HG02571 (cell line): ENCODE measurements around the gene KMT2D.

Experiments used
- ATAC-seq: cut with Tn5 transposase; IDR thresholded peaks from one replicate; pipeline ENCODE4 v1.9.1; 2021; ENCODE audit warnings: mild to moderate bottlenecking, moderate library complexity; ENCODE audit not compliant: unreplicated experiment

The KMT2D gene

DNA sequence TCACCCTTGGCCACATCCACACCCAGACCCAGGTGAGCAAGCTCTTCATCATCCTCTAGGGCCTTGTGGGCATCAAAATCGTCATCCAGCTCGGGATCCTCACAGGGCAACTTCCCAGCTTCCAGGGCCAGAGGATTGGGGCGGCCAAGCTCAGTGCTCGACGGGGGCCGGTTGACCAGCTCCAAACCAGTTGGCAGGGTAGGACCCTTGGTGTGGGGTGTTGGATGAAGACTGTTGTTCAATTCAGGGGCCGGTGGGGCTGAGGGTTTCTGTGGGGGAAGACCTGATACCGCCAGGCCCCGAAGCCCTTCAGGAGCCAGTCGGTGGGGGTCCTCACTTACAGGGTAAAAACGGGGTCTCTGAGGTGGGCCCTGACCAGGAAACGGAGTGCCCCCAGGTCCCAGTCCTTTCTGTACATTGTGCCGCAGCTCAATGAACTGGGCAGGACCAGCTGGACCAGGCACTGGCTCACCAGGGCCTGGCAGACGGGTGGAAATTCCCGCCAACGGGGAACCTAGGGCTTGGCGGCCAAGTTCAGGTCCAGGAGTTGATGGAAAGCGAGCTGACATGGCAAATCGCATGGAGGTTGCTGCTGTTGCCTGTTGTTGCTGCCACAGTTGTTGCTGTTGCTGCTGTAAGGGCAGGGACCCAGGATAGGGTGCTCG is 22.2 kb downstream of the KMT2D start:
- no peak for ATAC-seq

DNA sequence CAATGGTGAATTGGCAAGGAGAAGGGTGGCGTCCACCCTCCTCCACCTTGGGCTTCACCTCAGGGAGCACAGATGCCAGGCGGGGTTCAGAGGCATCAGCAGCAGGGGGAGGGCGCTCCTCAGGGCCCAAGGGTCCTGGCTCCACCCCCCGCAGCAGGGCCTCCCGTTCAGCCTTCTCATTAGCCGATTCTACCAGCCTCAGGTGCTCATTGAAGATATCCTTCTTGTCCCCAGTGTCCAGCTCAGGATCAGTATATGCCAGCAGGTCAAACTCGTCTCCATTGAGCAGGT is 22.7 kb downstream of the KMT2D start:
- ATAC-seq: no peak

GRCh38 chr12:49037111-49037946 is 23.3 kb downstream of the KMT2D start:
- ATAC-seq: no peak

DNA sequence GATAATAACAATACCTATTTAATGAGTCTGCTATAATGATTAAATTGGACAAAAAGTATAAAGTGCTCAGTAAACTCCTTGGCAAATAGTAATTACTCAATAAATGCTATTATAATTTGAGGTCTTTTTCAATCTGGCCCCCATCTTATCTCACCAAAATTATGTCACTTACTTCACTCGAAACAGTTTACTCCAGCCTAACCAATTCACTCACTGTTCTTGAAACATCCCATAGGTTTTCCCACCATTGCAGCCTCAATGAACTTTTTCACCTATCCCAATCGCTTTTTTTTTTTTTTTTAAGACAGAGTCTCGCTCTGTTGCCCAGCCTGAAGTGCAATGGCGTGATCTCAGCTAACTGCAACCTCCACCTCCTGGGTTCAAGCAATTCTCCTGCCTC is 24.6 kb downstream of the KMT2D start:
- no peak for ATAC-seq

DNA sequence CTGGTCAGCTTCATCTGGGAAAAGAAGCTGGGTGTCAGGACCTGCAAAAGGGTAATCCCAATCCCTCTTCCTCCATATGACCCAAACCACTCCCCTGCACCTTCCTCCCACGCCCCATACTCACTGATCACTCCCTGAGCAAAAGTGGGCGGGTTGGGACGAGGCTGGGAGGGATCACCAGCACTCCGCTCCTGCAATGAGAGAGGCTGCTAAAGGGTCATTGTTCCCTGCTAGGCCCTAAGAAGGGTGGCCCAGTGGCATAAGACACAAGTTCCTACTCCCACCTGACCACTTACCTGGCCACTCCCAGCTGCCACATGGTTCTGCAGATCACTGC is 26.3 kb downstream of the KMT2D start:
- ATAC-seq: no peak

DNA sequence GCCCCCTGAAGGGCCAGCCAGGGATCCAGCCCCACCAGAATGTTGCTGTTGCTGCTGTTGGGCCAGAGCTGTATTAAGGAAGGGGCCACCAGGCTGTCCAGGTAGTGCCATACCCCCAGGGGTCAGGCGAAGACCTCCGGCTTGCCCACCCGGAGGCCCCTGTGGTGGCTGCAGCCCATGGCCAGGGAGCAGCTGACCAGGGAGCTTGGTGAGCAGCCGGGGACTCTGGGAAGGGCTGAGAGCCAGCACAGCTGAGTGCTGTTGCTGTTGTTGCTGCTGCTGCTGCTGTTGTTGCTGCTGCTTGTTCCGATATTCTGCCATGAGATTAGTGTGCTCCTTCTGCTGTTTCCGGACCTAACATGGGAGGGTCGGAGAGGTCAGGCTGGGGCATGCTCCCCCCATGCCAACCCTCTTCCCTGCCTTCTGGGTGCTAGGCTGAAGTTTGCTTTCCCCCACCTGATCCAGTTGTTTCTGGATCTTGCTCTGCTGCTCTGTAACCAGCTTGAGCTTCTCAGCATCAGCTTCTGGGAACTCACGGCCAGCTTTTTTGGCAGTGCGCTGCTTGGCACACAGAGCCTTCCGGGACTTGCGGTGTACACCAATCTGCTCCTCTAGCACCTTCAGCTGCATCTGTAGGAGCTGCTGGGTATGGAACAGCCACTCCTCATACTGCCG is 26.8 kb downstream of the KMT2D start:
- no peak for ATAC-seq

DNA sequence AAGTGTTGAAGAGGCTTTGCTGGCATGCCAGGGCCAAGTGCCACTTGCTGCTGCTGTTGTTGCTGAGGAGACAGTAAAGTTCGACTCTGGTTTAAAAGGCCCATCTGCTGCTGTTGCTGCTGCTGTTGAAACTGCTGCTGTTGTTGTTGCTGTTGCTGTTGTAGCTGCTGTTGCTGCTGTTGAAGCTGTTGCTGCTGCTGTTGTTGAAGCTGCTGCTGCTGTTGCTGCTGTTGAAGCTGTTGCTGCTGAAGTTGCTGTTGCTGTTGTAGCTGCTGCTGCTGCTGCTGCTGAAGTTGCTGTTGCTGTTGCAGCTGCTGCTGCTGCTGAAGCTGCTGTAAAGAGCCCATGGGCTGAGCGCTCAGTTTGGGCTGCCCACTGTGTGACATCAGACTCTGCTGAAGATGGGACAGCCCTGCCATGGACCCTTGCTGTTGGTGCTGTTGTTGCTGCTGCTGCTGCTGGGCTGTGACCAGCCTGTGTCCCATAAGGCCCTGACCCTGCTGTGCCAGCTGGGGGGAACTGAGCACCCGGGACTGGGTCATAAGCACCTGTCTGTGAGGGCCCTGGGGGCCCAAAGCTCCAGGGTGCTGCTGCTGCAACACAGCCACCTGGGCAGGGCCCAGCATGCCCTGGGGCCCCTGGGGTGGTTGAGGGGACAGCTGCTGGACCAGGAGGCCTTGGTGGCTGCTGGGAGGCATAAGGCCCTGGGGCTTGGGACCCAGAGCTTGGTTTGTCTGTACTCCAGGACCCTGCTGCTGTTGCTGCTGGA is 27.7 kb downstream of the KMT2D start:
- ATAC-seq: no peak

DNA sequence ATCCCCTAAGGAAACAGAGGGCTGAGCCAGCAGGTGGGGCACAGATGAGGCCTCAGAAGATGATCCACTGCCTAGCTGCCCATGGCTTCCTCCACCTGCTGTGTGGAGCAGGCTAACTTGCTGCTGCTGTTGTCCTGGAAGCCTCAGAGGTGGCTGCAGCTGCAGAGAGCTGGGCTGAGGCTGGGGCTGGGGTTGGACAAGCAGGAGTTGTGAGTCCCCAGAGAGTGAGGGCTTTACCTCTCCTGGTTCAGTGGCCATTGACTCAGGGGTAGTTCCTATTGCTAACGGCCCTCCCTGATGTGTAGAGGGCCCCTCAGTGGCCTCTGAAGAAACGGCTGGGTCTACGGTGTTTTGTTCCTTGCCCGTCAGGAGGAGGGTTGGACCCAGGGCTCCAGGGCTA is 28.3 kb downstream of the KMT2D start:
- ATAC-seq: no peak

GRCh38 chr12:49031573-49032161 is 28.9 kb downstream of the KMT2D start:
- ATAC-seq: no peak

GRCh38 chr12:49030714-49031572 is 29.7 kb downstream of the KMT2D start:
- no peak for ATAC-seq

DNA sequence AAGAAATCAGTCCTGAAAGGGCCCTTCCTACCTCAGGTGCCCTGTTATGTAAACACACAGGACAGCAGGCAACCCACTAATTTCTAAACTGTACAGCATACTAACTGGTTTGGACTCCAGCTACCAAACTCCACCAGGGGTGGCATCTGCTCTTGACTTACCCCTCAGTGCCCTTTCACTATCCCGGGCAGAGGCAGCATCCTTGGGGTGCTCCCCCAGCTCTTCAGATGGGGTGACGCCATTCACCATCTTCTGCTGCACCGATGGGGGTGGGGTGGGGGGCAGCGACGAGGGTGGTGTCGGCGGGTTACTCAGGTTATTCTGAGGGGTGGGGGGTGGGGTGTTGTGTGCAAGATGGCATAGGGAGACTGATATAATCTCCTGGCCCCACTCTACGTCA is 30.5 kb downstream of the KMT2D start:
- no peak for ATAC-seq

- no peak for ATAC-seq
Observed at GRCh38 chr12:49028666-49029275, 31.8 kb downstream of the KMT2D start.

DNA sequence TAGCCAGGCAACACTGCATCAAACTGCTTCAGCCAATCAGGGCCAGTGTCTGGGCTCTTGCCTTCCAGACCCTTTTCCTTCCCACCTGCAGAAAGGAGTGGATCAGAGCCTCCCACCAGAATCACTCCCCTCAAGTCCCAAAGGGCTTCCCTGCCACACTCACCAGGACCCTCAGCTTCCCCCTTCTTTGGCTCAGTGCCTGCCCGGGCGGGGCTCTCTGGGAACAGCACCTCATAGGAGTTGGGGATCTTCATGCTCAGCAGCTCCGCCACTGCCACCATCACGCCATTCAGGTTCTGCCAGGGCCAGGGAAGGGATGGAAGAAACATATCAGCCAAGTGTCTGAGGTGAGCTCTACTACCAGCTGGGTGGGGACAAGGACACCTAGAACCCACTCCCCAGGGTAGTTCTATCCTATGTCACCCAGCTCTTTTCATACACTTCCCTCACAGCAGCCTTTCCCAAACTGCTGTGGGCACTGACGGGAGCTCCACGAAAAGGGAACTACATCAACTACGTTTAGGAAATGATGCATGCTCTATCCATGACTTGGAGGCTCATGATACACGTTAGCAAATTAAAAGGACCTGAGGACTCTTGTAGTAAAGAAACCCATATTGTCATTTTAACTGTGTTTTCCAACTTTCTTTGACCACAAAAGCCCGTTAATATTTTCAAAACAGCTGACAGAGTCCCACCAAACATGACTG is 32.6 kb downstream of the KMT2D start:
- ATAC-seq: no peak

DNA sequence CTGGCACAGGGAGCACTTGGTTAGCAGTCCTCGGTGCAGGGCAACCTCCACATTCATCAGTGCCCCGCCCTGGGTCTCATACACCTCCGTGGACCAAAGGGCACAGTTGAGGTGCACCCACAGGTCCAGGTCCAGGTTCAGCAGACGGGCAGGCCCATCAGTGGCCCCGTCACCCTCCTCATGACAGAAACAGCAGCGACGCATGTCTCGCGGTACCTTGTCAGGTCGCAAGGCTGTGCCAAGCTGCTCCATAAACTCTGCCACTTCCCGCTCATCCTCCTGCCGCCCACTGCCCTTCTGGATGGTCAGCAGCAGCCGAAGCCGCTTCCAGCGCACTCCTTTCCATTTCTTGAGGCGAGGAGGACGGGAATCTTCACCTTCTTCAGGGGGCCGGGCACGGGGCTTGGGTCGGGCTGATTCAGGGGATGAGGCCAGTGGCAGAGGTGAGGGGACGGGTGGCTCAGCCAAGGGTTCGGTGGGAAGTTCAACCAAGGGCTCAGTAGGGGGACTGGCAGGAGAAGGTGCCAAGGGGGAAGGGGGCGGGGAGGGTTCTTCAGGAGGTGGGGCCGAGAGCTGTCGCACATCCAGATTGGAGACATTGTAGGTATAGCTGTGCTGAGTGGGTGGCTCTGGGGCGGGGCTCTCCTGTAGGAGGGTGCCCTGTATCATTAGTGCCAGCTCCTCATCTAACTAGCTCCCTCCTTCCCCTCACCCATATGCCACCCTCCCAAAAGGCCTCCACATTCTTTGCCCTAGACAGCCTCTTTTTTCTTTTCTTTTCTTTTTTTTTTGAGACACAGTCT is 33.7 kb downstream of the KMT2D start:
- ATAC-seq: no peak

DNA sequence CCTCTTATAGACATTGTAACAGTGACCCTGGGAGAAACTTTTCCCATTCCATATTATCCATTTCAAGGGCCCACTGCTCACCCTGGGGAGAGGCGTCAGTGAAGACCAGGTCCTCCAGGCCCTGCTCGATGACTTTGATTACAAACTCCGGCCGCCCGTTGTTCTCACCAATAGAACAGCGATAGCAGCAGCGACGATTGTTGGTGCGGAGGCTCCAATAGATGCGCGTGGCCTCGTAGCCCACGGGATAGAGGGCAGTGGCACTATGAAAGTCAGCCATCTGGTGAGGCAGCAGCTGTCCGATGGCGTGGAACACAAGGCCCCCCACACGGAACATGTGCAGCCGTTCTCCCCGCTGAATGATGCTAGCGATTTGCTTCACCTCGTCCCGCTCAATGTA is 34.5 kb downstream of the KMT2D start:
- ATAC-seq: no peak

- ATAC-seq: no peak
Observed at GRCh38 chr12:49025463-49025862, 35.1 kb downstream of the KMT2D start.

DNA sequence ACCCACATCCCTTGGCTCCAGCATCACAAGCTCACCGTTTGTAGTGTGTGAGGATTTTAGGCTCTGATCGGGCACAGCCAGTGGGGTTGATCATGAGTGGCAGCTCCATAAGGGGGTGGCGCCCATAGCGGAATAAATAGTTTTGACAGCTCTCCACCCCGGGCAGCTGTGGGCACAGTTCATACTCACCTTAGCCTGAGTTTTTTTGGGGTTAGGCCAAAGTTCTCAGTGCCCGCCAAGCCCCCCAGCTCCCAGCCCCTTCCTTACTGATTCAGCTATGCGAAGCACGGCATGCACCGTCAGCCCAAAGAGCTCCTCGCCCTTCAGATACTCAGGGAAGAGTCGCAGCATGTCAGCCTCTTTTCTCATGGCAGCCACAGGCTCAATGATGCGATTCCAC is 36.1 kb downstream of the KMT2D start:
- ATAC-seq: no peak

- no peak for ATAC-seq
Observed at GRCh38 chr12:49023812-49024211, 36.8 kb downstream of the KMT2D start.
